H1 (cell line): ENCODE measurements around the gene RNASE2. TPM values are rescaled to one million over a fixed set of nuclear protein-coding genes. Genes with fewer than 3 reads are reported as not detected.

Source experiments
- CBX8 ChIP-seq: fragments of 300-800, 300-1000 bp; sonication (generic); IDR thresholded peaks from 2 replicates; pipeline ENCODE4 v1.7.1; 2016; ENCODE audit warnings: low read depth, low read length, borderline replicate concordance
- CHD7 ChIP-seq: fragments of 300-600 bp; sonication (generic); IDR thresholded peaks from 2 replicates; pipeline ENCODE4 v1.7.1; 2012; ENCODE audit warnings: low read length, moderate library complexity, mild to moderate bottlenecking, inconsistent platforms; ENCODE audit not compliant: insufficient replicate concordance
- HDAC2 ChIP-seq, 2 experiments: fragments of 300-600 bp in 1 of 2; sonication (generic) in 1 of 2; IDR thresholded peaks; 2 replicates each; pipeline ENCODE4 v1.6.1; 2011 to 2012; ENCODE audit warnings: low read depth in 2 of 2, low read length in 2 of 2, mild to moderate bottlenecking in 2 of 2, moderate library complexity in 2 of 2, borderline replicate concordance in 1 of 2, inconsistent platforms in 1 of 2
- HDAC6 ChIP-seq: IDR thresholded peaks from one replicate; pipeline ENCODE4 v1.7.1; 2012; ENCODE audit warnings: low read depth, mild to moderate bottlenecking, inconsistent platforms, low read length, moderate library complexity
- KDM1A ChIP-seq: fragments of 200-600, 300-600 bp; sonication (generic); IDR thresholded peaks from 2 replicates; pipeline ENCODE4 v1.7.1; 2016; ENCODE audit warnings: mild to moderate bottlenecking, low read length, borderline replicate concordance
- SP2 ChIP-seq: IDR thresholded peaks from 2 replicates; pipeline ENCODE4 v1.6.1; 2012; ENCODE audit warnings: mild to moderate bottlenecking, low read length, inconsistent platforms
- SRF ChIP-seq: IDR thresholded peaks from 2 replicates; pipeline ENCODE4 v1.6.1; 2011; ENCODE audit warnings: mild to moderate bottlenecking, low read depth, low read length, moderate library complexity
- polyA plus RNA-seq, 7 experiments: library from polyadenylated mRNA; depleted of rRNA in 3 of 7; stranded (reverse) in 5 of 7; unstranded in 2 of 7; fragments of >200 nt in 5 of 7; fragments of 200-250 nt in 2 of 7; gene quantifications; 1 replicate in 5 of 7; 2 replicates in 1 of 7; 4 replicates in 1 of 7; pipeline versions ENCODE4 v1.2.1 to v1.2.3, GENCODE V29; 2011 to 2013; ENCODE audit warnings: missing spikeins in 2 of 7, mixed read lengths in 2 of 7
- total RNA-seq: library from RNA; stranded (reverse); fragmentation: NEBNext Ultra II Directional; extraction: Animal tissue kit (Norgen Biotek cat#: 25700); gene quantifications from 2 replicates; pipeline ENCODE4 v1.2.1, GENCODE V29; 2021

The RNASE2 gene
- total and polyA plus RNA-seq, 2 of the 8 experiments (the other 6 are each of a cell fraction or from before 2014, with no cell fraction given) = not detected

GRCh38 chr14:20956376-20956976, 1.2 kb downstream of the RNASE2 start (continued):
- TF ChIP-seq SRF = no peak
- no peak for TF ChIP-seq CBX8
- TF ChIP-seq SP2 = no peak
- TF ChIP-seq HDAC2 (IDR thresholded peaks at IDR 0.05; ENCODE audit: borderline replicate concordance in 1 of 2, low read depth in 2 of 2, low read length in 2 of 2) = no peak
- TF ChIP-seq KDM1A = no peak
- TF ChIP-seq CHD7 = no peak
- TF ChIP-seq HDAC6 = no peak
- TF ChIP-seq, all 59 proteins: peak for 0
